Activated T-helper 2 cell treated with anti-CD3 and anti-CD28 coated beads, Interferon-gamma antibody, Interleukin-2, Interleukin-4, amounts not matched to agents 10 μg/mL and 5 μg/mL and 100 μg/mL, durations not matched to agents 14 hours and 24 hours and 36 hours (primary cell): ENCODE data around the gene GPC1. TPM values are rescaled to one million over a fixed set of nuclear protein-coding genes. Genes with fewer than 3 reads are reported as not detected.
A peak's percentile ranks its signal among the peaks of the same experiment; 100 is the strongest.
"Not testable (repeated sequence)": the region's sequence is repeated elsewhere in the genome, so short reads cannot be mapped to it uniquely, and the experiment has no call there.

Experiments
- DNase-seq: peaks from one replicate; pipeline ENCODE4 v3.0.0; 2021; ENCODE audit warnings: low spot score
- H3K27ac Mint-ChIP-seq: one replicate; pipeline ENCODE4 v1.8.0; 2021; ENCODE audit warnings: mixed read lengths
- H3K27me3 Mint-ChIP-seq: one replicate; pipeline ENCODE4 v1.8.0; 2021; ENCODE audit warnings: low read depth, mixed read lengths
- H3K36me3 Mint-ChIP-seq: one replicate; pipeline ENCODE4 v1.8.0; 2021; ENCODE audit warnings: low read depth, mixed read lengths
- H3K4me1 Mint-ChIP-seq: one replicate; pipeline ENCODE4 v1.8.0; 2021; ENCODE audit warnings: low read depth, mixed read lengths
- H3K4me3 Mint-ChIP-seq: one replicate; pipeline ENCODE4 v1.8.0; 2021; ENCODE audit warnings: low read depth, mild to moderate bottlenecking, moderate library complexity, mixed read lengths
- H3K9me3 Mint-ChIP-seq: one replicate; pipeline ENCODE4 v1.8.0; 2021; ENCODE audit warnings: mixed read lengths
- intact Hi-C: fragments of 100-400 bp; cut with micrococcal nuclease; formaldehyde crosslinking; loops from one replicate; pipeline ENCODE4 v1.15.1; 2023
- total RNA-seq: library from RNA; stranded (reverse); gene quantifications from 2 replicates; pipeline ENCODE4 v1.2.3, GENCODE V29; 2022

Gene GPC1
- 21.9 and 25.6 TPM in 2 replicates for total RNA-seq

DNA sequence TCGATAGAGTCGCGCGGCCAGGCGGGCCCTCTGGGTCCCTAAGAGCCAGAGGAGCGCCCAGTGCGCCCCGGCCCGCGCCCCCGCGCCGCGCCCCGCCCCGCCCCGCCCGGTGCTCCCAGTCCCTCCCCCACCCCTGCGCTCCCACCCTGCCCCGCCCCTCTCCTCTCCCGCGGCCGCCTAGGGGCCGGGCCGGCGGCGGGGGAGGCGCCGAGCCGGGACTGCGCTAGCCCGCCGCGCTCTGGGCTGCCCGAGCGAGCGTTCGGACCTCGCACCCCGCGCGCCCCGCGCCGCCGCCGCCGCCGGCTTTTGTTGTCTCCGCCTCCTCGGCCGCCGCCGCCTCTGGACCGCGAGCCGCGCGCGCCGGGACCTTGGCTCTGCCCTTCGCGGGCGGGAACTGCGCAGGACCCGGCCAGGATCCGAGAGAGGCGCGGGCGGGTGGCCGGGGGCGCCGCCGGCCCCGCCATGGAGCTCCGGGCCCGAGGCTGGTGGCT is at the start of gene GPC1:
GPC1 (plus strand) TSS at position 207 of the 491 bp plus-strand sequence; CDS start at position 463, 256 bp downstream.
- intact Hi-C loops, result loop anchor here (2.0 to 10.0 kb wide), 3 partner anchors 51 to 131 kb away; partner anchors contain the start of gene DUSP28
- Mint-ChIP-seq H3K9me3 (no peaks in the 10 kb centered on the region), H3K27ac (peak within 1 kb of the TSS; percentile 65)

DNA sequence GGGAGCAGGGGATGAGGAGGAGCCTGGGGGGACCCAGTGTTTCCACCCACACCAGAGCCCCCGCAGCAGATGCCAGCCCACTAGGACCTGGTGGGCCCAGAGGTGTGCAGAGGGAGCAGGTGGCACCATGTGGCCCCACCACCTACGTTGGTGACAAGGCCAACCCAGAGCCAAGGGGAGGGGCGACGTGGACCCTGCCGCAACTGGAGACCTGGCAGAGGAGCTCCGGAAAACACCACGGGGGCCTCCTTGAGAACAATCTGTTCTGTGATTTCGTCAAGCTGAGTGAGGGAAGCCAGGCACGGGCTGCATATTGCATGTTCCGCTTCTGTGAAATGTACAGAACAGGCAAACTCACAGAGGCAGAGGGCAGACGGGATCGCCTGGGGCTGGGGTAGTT is 49.1 kb upstream of the GPC1 start:
- Mint-ChIP-seq H3K4me3 (no peak overlapping the region), H3K9me3 (no peaks in the 10 kb centered on the region), H3K36me3 (no peaks in the 10 kb centered on the region), H3K27ac (no peak overlapping the region), H3K4me1 (peaks cover 9% of the 10 kb centered on the region), H3K27me3 (no peaks in the 10 kb centered on the region)
- no peak for DNase-seq
- intact Hi-C loops, result loop anchor here (10.0 kb wide), 1 partner anchor 48 kb away; the partner anchor contains the start of gene GPC1

More for the DNA sequence above, at the start of gene GPC1:
- Mint-ChIP-seq H3K4me3 (peak within 1 kb of the TSS; percentile 85), H3K27me3 (peaks cover 15% of the 10 kb centered on the region), H3K36me3 (no peaks in the 10 kb centered on the region), H3K4me1 (peaks cover 9% of the 10 kb centered on the region)
- peak; percentile 58 for DNase-seq

- not testable (repeated sequence) for DNase-seq, H3K4me3 Mint-ChIP-seq, H3K36me3 Mint-ChIP-seq, H3K4me1 Mint-ChIP-seq, H3K27me3 Mint-ChIP-seq, H3K9me3 Mint-ChIP-seq, H3K27ac Mint-ChIP-seq
- intact Hi-C loops, result loop anchor here (10.0 kb wide), 1 partner anchor 48 kb away; the partner anchor contains the start of gene GPC1
These were observed 48.7 kb upstream of the GPC1 start for GRCh38 chr2:240386743-240387142.

DNA sequence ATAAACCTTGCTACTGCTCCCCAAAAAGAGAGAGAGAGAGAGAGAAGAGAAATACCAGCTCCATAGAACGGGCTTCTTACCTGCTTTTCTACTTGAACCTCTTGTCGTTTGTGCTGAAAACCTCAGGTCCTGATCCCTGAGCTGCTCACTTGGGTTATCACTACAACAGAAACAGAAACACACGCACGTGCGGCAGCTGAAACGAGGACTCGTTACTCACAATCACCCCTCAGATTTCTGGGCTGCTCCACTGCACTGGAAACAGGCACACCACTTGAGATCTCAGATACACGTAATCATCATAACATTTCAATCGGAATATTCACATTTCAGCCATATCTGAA is 48.2 kb upstream of the GPC1 start:
- H3K4me3 Mint-ChIP-seq, result no peak overlapping the region
- H3K36me3 Mint-ChIP-seq, result no peaks in the 10 kb centered on the region
- H3K4me1 Mint-ChIP-seq, result peaks cover 4% of the 10 kb centered on the region
- no peak overlapping the region for H3K27ac Mint-ChIP-seq
- DNase-seq, result no peak
- intact Hi-C loops, result loop anchor here (10.0 kb wide), 1 partner anchor 48 kb away; the partner anchor contains the start of gene GPC1
- H3K9me3 Mint-ChIP-seq, result no peaks in the 10 kb centered on the region
- H3K27me3 Mint-ChIP-seq, result no peaks in the 10 kb centered on the region

DNA sequence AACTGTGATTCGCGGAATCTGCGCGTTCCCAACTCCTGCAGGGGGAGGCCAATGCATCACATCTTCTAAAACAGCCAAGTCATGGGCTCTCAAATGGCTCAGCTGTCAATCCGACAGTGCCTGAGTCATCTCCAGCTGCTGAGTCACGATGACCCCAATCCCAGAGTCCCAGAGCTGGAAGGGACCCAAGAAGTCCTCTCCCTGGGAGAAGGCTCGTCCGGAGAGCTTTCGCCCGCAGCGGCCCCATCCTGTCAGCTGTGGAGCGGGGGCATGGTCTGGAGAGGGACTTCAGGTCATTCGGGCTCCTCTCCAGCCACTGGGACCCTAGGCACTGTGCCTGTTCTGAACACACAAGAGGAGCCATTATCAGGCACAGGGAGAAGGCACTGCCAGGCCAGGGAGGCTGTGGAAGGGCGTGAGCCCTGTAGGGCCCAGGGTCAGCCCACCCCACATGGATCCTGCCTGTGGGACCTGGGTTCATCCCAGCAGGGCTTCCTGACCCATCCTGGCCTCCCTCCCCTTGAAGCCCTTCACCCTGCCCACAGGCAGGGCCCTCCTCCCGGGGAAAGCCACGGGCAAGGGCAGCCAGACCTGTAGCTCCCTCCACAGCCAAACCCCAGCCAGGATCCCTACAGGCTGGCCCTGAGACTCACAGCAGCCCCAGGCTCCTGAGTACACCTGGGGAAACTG is 47.6 kb upstream of the GPC1 start:
- H3K27ac Mint-ChIP-seq, result no peak overlapping the region
- no peaks in the 10 kb centered on the region for H3K36me3 Mint-ChIP-seq
- no peaks in the 10 kb centered on the region for H3K27me3 Mint-ChIP-seq
- H3K4me3 Mint-ChIP-seq, result no peak overlapping the region
- intact Hi-C loops, result loop anchor here (10.0 kb wide), 1 partner anchor 47 kb away; the partner anchor contains the start of gene GPC1
- H3K9me3 Mint-ChIP-seq, result no peaks in the 10 kb centered on the region
- no peak for DNase-seq
- peaks cover 7% of the 10 kb centered on the region for H3K4me1 Mint-ChIP-seq

GRCh38 chr2:240388471-240389301 is 46.8 kb upstream of the GPC1 start:
- no peak for DNase-seq
- no peak overlapping the region for H3K4me3 Mint-ChIP-seq
- peaks cover 9% of the 10 kb centered on the region for H3K4me1 Mint-ChIP-seq
- H3K27ac Mint-ChIP-seq, result no peak overlapping the region
- no peaks in the 10 kb centered on the region for H3K36me3 Mint-ChIP-seq
- H3K27me3 Mint-ChIP-seq, result no peaks in the 10 kb centered on the region
- intact Hi-C loops, result loop anchor here (10.0 kb wide), 1 partner anchor 46 kb away; the partner anchor contains the start of gene GPC1
- no peaks in the 10 kb centered on the region for H3K9me3 Mint-ChIP-seq

DNA sequence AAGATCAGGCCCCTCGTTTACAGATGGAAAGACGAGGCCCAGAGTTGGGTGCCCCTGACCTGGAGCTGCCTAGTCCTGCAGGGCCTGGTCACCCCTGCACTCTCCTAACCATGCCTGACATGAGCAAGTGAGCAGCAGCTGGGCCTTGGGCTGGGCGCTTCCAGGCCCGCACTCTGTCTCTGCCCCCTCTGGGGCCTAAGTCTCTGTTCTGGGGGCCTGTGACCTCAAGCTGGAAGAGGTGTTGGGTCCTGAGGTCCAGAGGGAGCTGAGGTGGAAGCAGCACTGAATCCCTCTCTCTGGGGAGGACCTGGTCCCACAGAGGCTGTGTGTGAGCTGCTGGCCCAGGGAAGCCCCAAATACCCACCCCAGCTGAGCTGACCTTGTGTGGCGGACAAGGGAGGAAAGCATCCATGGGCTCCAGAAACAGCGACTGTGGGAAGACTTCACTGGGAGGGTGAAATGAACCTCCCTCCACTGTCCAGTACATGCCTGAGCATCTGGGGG is 46.1 kb upstream of the GPC1 start:
- no peak overlapping the region for H3K4me3 Mint-ChIP-seq
- H3K27me3 Mint-ChIP-seq, result no peaks in the 10 kb centered on the region
- H3K36me3 Mint-ChIP-seq, result no peaks in the 10 kb centered on the region
- H3K9me3 Mint-ChIP-seq, result no peaks in the 10 kb centered on the region
- H3K27ac Mint-ChIP-seq, result no peak overlapping the region
- intact Hi-C loops, result loop anchor here (10.0 kb wide), 1 partner anchor 45 kb away; the partner anchor contains the start of gene GPC1
- no peak for DNase-seq
- H3K4me1 Mint-ChIP-seq, result peaks cover 9% of the 10 kb centered on the region

GRCh38 chr2:240390091-240391073 is 45.1 kb upstream of the GPC1 start:
- no peaks in the 10 kb centered on the region for H3K27me3 Mint-ChIP-seq
- H3K36me3 Mint-ChIP-seq, result no peaks in the 10 kb centered on the region
- no peak for DNase-seq
- H3K9me3 Mint-ChIP-seq, result no peaks in the 10 kb centered on the region
- no peak overlapping the region for H3K4me3 Mint-ChIP-seq
- intact Hi-C loops, result no loop called here
- H3K27ac Mint-ChIP-seq, result no peak overlapping the region
- peaks cover 9% of the 10 kb centered on the region for H3K4me1 Mint-ChIP-seq

DNA sequence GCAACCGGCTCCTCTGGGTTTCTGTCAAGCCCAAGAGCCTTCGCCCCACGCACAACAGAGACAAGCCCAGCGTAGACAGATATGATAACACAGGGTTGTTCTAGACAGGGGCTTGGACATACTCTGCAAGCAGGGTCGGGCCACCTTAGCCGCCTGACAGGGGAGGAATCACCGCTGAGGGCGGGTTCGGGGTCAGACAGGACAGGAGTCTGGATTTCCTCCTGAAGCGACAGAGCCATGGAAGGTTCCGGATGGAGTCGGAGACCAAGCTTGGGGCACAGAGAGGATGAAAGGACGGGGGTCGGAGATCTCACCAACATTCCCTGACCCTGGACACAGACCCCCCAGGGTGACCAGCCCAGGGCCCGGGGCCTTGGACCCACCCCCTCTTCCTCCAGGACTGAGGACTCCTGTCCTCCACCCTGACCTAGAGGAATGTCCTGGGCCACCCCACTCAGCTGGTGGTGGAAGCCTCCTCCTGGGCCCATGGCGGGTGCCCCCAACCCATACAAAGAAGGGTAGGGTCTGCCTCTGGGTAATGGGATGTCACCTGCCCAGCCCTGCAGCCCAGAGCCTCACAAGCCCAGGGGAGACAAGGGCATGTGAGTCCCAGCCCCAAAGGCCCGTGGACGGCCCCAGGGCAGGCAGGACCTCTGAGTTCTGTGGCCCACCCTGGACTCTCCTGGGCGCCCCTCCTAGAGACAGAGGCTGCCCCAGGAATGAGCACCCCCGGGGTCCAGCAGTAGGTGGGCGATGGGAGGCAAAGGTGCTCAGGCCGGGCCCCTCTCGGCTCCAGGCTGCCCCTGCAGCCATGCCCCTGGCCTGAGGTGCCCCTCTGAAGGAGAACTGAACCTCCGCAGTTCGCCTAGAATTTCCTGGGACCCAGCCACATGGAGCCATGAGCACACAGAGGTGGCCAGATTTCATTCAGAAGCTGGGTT is 44.1 kb upstream of the GPC1 start:
- H3K4me3 Mint-ChIP-seq, result no peak overlapping the region
- no peaks in the 10 kb centered on the region for H3K27me3 Mint-ChIP-seq
- DNase-seq, result no peak
- H3K4me1 Mint-ChIP-seq, result peaks cover 9% of the 10 kb centered on the region
- no peaks in the 10 kb centered on the region for H3K36me3 Mint-ChIP-seq
- intact Hi-C loops, result no loop called here
- no peak overlapping the region for H3K27ac Mint-ChIP-seq
- no peaks in the 10 kb centered on the region for H3K9me3 Mint-ChIP-seq

- Mint-ChIP-seq H3K9me3 (no peaks in the 10 kb centered on the region), H3K4me3 (no peak overlapping the region), H3K27me3 (no peaks in the 10 kb centered on the region), H3K4me1 (peaks cover 9% of the 10 kb centered on the region), H3K36me3 (no peaks in the 10 kb centered on the region), H3K27ac (peak overlapping the region; percentile 67)
- intact Hi-C loops, result no loop called here
- DNase-seq, result no peak
These were observed 43.1 kb upstream of the GPC1 start for GRCh38 chr2:240392084-240392947.
